Gastroesophageal sphincter (tissue), 3 donors: ENCODE results near the gene GRB2.
"Not testable (repeated sequence)": the region's sequence is repeated elsewhere in the genome, so short reads cannot be mapped to it uniquely, and the experiment has no call there.

Experiments used
- POLR2A ChIP-seq, 2 donors: fragments of 450-650 bp; IDR thresholded peaks; one replicate each; pipeline ENCODE4 v1.6.1; 2017; ENCODE audit warnings: antibody characterized with exemption in 2 of 2, mild to moderate bottlenecking in 2 of 2, moderate library complexity in 1 of 2
- TF ChIP-seq, protein P1 (sequence below), 4 experiments: fragments of 200-600 bp in 2 of 4; fragments of 450-650 bp in 2 of 4; sonication (generic) in 1 of 4; IDR thresholded peaks; one replicate each; pipeline ENCODE4 v1.5.1; 2017 to 2019; ENCODE audit warnings: antibody characterized with exemption in 4 of 4, mild to moderate bottlenecking in 2 of 4, moderate library complexity in 2 of 4

DNA sequence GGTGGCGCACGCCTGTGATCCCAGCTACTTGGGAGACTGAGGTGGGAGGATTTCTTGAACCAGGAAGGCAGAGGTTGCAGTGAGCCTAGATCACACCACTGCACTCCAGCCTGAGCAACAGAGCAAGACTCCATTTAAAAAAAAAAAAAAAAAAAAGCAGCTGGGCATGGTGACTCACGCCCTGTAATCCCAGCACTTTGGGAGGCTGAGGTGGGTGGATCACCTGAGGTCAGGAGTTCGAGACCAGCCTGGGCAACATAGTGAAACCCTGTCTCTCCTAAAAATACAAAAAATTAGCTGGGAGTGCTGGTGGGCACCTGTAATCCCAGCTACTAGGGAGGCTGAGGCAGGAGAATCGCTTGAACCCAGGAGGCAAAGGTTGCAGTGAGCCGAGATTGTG lies 40.4 kb upstream of the GRB2 start:
- TF ChIP-seq, protein P1, sequence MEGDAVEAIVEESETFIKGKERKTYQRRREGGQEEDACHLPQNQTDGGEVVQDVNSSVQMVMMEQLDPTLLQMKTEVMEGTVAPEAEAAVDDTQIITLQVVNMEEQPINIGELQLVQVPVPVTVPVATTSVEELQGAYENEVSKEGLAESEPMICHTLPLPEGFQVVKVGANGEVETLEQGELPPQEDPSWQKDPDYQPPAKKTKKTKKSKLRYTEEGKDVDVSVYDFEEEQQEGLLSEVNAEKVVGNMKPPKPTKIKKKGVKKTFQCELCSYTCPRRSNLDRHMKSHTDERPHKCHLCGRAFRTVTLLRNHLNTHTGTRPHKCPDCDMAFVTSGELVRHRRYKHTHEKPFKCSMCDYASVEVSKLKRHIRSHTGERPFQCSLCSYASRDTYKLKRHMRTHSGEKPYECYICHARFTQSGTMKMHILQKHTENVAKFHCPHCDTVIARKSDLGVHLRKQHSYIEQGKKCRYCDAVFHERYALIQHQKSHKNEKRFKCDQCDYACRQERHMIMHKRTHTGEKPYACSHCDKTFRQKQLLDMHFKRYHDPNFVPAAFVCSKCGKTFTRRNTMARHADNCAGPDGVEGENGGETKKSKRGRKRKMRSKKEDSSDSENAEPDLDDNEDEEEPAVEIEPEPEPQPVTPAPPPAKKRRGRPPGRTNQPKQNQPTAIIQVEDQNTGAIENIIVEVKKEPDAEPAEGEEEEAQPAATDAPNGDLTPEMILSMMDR (IDR thresholded peaks at IDR 0.05), result not testable (repeated sequence)
- TF ChIP-seq POLR2A (IDR thresholded peaks at IDR 0.05), result not testable (repeated sequence)
